ENCODE measurements around the gene CSNK2B. TPM values are rescaled to one million over a fixed set of nuclear protein-coding genes. Genes with fewer than 3 reads are reported as not detected.

Gene CSNK2B
- total RNA-seq, 2 donors from 2014 or later = 98.2 to 100 TPM

DNA sequence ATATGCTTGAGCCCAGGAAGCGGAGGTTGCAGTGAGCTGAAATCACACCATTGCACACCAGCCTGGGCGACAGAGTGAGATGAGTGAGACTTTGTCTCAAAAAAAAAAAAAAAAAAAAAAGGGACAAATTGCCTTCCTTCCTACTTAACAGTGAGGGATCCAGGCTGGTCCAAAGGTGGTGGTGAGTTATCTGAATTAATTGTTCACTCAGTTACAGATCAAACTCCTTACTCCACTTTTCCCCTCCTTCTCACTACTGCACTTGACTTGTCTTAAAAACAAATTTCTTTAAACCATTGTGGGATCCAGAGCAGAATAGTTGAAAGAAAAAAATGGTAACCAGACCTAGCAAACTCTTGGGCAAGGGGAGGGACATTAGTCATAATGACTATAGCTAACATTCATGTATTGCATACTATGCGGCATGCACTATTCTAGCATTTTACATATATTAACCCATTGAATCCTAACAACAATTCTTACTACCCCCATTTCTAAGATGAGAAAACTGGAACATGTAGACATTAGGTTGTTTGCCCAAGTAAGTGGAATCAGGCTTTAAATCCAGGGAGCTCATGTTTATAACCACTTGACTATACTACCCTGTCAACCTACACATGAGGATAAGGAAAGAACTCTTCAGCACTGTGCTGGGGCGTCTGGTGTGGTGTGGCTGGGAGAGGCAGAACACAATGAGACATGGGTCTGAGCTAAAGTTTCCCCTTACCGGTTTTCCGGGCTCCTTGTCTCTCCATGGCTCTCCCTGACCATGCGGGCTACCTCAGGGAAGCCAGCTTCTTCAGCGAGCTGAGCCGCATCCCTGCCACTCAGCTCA is 2.5 kb upstream of the CSNK2B start:
- 53 to 75% methylated on average over 7 to 9 of the region's 9 CpGs for WGBS, 2 donors
- Histone ChIP-seq H3K9me3 (no peaks in the 10 kb centered on the region), H3K27ac (peak overlapping the region in 3 of 4 donors; percentile 82 to 96 (median 94)), H3K4me1 (peaks cover 66% of the 10 kb centered on the region), H3K27me3 (no peaks in the 10 kb centered on the region), H3K4me3 (peak overlapping the region in 1 of 2 donors; percentile 87), H3K36me3 (replicated peaks in 1 of 2; ENCODE audit: insufficient read depth in 1 of 2, low read depth in 2 of 2) (peaks cover 3 to 4% of the 10 kb centered on the region in 2 donors)
- intact Hi-C loops (cut with DNase I) = no loop called here
- DNase-seq (no peak), ATAC-seq (no peak)
- TF ChIP-seq, protein P1, sequence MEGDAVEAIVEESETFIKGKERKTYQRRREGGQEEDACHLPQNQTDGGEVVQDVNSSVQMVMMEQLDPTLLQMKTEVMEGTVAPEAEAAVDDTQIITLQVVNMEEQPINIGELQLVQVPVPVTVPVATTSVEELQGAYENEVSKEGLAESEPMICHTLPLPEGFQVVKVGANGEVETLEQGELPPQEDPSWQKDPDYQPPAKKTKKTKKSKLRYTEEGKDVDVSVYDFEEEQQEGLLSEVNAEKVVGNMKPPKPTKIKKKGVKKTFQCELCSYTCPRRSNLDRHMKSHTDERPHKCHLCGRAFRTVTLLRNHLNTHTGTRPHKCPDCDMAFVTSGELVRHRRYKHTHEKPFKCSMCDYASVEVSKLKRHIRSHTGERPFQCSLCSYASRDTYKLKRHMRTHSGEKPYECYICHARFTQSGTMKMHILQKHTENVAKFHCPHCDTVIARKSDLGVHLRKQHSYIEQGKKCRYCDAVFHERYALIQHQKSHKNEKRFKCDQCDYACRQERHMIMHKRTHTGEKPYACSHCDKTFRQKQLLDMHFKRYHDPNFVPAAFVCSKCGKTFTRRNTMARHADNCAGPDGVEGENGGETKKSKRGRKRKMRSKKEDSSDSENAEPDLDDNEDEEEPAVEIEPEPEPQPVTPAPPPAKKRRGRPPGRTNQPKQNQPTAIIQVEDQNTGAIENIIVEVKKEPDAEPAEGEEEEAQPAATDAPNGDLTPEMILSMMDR (IDR thresholded peaks at IDR 0.05) = no peak
- TF ChIP-seq POLR2A (IDR thresholded peaks at IDR 0.05) = no peak

DNA sequence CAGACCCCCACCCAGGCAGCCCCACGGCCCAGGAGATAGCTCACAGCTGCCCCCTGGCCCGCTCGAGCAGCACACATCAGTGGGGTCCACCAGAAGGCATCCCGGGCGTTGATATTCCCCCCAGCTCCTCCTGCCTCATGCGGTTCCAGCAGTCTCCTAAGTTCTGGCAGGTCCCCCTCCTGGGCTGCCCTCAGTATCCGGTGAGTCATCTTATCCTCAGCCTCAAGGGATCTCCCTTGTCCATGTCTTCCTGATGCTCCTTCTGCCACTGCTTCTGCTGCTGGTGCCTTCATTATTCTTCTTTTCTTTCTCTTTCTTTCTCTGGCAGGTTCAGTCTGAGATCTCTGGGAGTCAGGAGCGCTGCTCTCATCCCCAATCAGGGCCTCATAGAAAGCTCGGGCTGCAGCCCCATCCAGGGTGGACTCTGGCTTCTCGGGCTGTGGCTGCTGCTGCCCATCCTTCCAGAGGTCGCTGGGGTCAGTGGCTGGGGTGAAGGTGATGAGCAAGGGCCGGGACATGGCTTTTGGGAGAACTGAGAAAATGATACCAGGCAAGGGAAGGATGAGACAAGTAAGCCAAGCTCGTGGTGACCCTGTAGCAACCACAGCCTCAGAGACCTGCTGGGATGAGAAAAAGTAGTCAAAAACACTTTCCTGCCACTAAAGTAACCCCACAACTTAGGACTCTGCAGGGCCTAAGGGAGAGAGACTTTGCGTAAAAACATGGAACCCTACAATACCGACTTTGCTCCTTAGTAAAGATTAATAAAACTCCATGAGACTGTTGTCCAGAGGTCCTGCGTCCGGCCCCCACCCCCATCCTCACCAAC is 1.7 kb upstream of the CSNK2B start:
- Histone ChIP-seq H3K9me3 (no peaks in the 10 kb centered on the region), H3K27ac (peak overlapping the region; percentile 82 to 96 (median 94)), H3K36me3 (replicated peaks in 1 of 2; ENCODE audit: insufficient read depth in 1 of 2, low read depth in 2 of 2) (peaks cover 6 to 8% of the 10 kb centered on the region in 2 donors), H3K27me3 (no peaks in the 10 kb centered on the region), H3K4me3 (peak overlapping the region; percentile 63 to 87), H3K4me1 (peaks cover 60% of the 10 kb centered on the region)
- no peak for TF ChIP-seq POLR2A (IDR thresholded peaks at IDR 0.05)
- TF ChIP-seq, protein P1 (IDR thresholded peaks at IDR 0.05) = no peak
- WGBS, 2 donors = 14 to 22% methylated on average over 14 to 17 of the region's 17 CpGs
- ATAC-seq = no peak
- DNase-seq = peak in 2 of 4 donors; percentile 38 to 39
- intact Hi-C loops (cut with DNase I) = no loop called here

DNA sequence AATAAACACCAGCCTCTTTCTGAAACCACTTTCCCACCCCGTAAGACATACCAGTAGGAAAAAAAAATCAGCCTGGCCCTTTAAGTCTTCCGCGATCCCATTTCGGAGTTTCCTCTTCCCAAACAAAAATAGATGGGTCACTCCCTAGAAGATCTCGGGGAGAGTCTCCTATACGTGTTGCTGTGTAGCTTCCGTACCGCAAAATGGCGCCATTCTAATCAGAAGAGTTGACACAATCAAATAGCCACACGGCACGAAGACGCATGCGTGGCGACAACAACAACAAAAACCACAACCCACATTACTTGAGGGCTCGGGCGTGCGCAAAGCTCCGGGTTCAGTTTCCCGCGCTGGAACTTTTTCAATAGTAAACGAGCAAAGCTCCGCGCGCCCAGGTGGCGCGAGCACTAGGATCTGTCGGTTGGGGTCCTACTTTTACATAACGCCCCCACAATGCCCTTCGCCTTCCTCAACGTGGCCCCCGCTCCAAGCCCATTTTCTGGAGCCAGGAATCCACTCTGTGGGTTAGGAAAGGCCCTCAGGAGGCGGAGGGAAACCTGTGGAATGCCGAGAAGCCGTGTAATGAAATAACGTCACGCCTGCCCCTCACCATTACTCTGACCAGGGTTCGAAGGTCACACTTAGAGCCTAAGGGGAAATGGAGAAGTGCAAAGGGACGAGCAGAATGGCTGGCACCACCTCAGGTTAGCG is 935 bp upstream of the CSNK2B start, which contains the start of gene GPANK1:
TSS of gene GPANK1 (minus strand) at position 208 of the 711 bp plus-strand sequence. CDS start 519 bp downstream, outside the sequence.
- peaks cover 6 to 16% of the 10 kb centered on the region in 2 donors for H3K36me3 ChIP-seq (replicated peaks in 1 of 2; ENCODE audit: insufficient read depth in 1 of 2, low read depth in 2 of 2)
- peaks cover 53% of the 10 kb centered on the region for H3K4me1 ChIP-seq
- DNase-seq (peak; percentile 87 to 96 (median 94)), ATAC-seq (peak; percentile 62)
- 0% methylated on average over 26 to 39 of the region's 39 CpGs for WGBS, 2 donors
- TF ChIP-seq POLR2A (IDR thresholded peaks at IDR 0.05) = peak in 2 of 3 donors; percentile 56 to 57
- TF ChIP-seq, protein P1 (IDR thresholded peaks at IDR 0.05) = no peak
- peak within 1 kb of the TSS; percentile 63 to 87 for H3K4me3 ChIP-seq
- no peaks in the 10 kb centered on the region for H3K27me3 ChIP-seq
- intact Hi-C loops (cut with DNase I) = no loop called here
- no peaks in the 10 kb centered on the region for H3K9me3 ChIP-seq
- peak within 1 kb of the TSS; percentile 82 to 96 (median 94) for H3K27ac ChIP-seq

DNA sequence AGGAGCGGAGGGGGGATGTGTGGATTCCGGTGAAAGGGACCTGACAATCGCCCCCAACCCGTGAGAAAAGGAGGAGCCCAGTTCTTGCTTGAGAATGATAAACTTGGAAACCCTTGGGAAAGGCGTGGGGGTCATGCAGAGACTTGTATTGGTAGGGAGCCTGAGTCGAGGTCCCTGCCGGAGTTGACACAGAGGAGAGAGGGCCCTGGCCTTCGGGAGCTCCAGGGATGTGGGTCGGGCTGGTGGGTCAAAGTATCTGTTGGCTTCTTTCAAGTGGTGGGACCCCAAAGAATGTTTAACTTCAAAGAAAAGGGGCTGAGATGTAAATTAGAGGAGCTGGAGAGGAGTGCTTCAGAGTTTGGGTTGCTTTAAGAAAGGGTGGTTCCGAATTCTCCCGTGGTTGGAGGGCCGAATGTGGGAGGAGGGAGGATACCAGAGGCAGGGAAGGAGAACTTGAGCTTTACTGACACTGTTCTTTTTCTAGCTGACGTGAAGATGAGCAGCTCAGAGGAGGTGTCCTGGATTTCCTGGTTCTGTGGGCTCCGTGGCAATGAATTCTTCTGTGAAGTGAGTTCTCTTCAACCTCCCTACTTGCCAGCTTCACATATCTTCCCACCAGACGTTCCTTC is 571 bp downstream of the CSNK2B start:
- Histone ChIP-seq H3K9me3 (no peaks in the 10 kb centered on the region), H3K36me3 (replicated peaks in 1 of 2; ENCODE audit: insufficient read depth in 1 of 2, low read depth in 2 of 2) (peaks cover 6 to 28% of the 10 kb centered on the region in 2 donors), H3K4me3 (peak overlapping the region; percentile 87 to 96), H3K27me3 (no peaks in the 10 kb centered on the region), H3K27ac (peak overlapping the region; percentile 57 to 96 (median 88)), H3K4me1 (peaks cover 46% of the 10 kb centered on the region)
- intact Hi-C loops (cut with DNase I) = no loop called here
- TF ChIP-seq, protein P1 (IDR thresholded peaks at IDR 0.05) = no peak
- no peak for TF ChIP-seq POLR2A (IDR thresholded peaks at IDR 0.05)
- 3 to 4% methylated on average over 15 of the region's 15 CpGs for WGBS, 2 donors
- no peak for ATAC-seq
- DNase-seq = no peak

Measured in body of pancreas (tissue), 4 donors.